Psoas muscle (tissue), 8 donors: ENCODE data around the gene SLC17A6. TPM values are rescaled to one million over a fixed set of nuclear protein-coding genes. Genes with fewer than 3 reads are reported as not detected.

ENCODE experiments used
- ATAC-seq, 4 donors: fragments of 200-7000 bp; cut with Tn5 transposase; one replicate each; pipeline ENCODE4 v1.9.1; 2020; ENCODE audit warnings: moderate library complexity in 3 of 4, mild to moderate bottlenecking in 2 of 4
- DNase-seq, 2 donors: peaks; one replicate each; pipeline ENCODE4 v3.0.0-alpha.2; 2020
- H3K27ac ChIP-seq: fragments of 200-600 bp; one replicate; pipeline ENCODE4 v1.8.0; 2022
- H3K27me3 ChIP-seq, 3 donors: fragments of 200-600 bp in 1 of 3; one replicate each; pipeline versions ENCODE4 v1.6.1 to v1.8.0; 2013 to 2022; ENCODE audit warnings: low read length in 2 of 3, mild to moderate bottlenecking in 2 of 3, moderate library complexity in 1 of 3; ENCODE audit not compliant: insufficient read depth in 3 of 3
- H3K36me3 ChIP-seq, 2 donors: fragments of 200-600 bp in 1 of 2; one replicate each; pipeline versions ENCODE4 v1.6.1 to v1.8.0; 2013 to 2022; ENCODE audit warnings: low read depth in 1 of 2, mild to moderate bottlenecking in 1 of 2, moderate library complexity in 1 of 2; ENCODE audit not compliant: insufficient read depth in 1 of 2
- H3K4me1 ChIP-seq: fragments of 200-600 bp; one replicate; pipeline ENCODE4 v1.8.0; 2022
- H3K4me3 ChIP-seq: fragments of 200-600 bp; one replicate; pipeline ENCODE4 v1.8.0; 2022; ENCODE audit warnings: mild to moderate bottlenecking
- H3K9me3 ChIP-seq: fragments of 200-600 bp; one replicate; pipeline ENCODE4 v1.8.0; 2022
- WGBS, 3 donors: extraction: QIAGEN DNeasy Blood & Tissue Kit; methylation state at CpG; one replicate each; pipeline versions ENCODE4 v1.1.6 to v1.1.7; 2013; 5-methylcytosine and 5-hydroxymethylcytosine counted together
- intact Hi-C, 2 donors: fragments of 100-400 bp; cut with DNase I; formaldehyde crosslinking; loops; one replicate each; pipeline versions ENCODE4 v1.11.0 to v1.14.2; 2022
- polyA plus RNA-seq, 3 donors: library from polyadenylated mRNA; stranded (reverse); fragments of 200-250 nt; gene quantifications; one replicate each; pipeline ENCODE4 v1.2.3, GENCODE V29; 2013
- total RNA-seq, 4 donors: library from RNA; stranded (reverse); fragmentation: NEBNext Ultra II Directional in 2 of 4; extraction: Animal tissue kit (Norgen Biotek cat#: 25700) in 2 of 4; gene quantifications; one replicate each; pipeline versions ENCODE4 v1.2.1 to v1.2.4, GENCODE V29; 2021 to 2023
- TF ChIP-seq, protein P1 (sequence below): fragments of 200-600 bp; IDR thresholded peaks from one replicate; pipeline ENCODE4 v1.8.0; 2022; ENCODE audit warnings: antibody characterized with exemption
- donor health status: healthy with polysubstance abuse.
- donor health status: DM: no; HTN: no; CAD: no; lungs with moderate emphysema.
- donor health status: Bipolar disorder and iron deficiency.
- donor health status: healthy.
- donor health status: DM: yes; HTN: yes; CAD: no.
- donor health status: DM: no; HTN: no; CAD: no.
- donor health status: DM: no; HTN: no; CAD: no.
- donor health status: DM: yes; HTN: yes; CAD: no.

SLC17A6 gene
- total and polyA plus RNA-seq, 7 donors, result not detected

DNA sequence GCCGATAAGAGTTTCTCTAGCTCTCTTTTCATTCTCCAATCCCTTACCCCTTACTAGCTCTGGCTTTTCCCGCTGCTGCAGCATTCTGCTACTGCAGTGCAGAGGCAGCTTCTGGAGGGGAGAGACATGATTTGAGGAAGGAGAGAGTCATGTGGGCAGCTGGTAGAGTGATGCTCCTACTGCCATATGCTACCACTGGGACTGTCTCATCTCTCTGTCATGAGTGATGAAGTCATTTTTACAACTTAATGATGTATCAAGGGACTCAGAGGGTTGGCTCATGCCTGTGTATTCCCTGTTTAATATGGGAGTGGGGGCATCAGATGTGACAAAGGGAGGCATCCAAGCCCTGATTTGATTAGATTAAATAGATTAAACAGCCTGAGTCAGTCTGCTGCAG lies 11.3 kb downstream of the SLC17A6 start:
- no peak for ATAC-seq
- Histone ChIP-seq H3K4me3 (no peak overlapping the region), H3K9me3 (no peaks in the 10 kb centered on the region), H3K27me3 (peaks cover 0 to 10% (median 0%) of the 10 kb centered on the region in 3 donors), H3K27ac (no peak overlapping the region), H3K4me1 (no peaks in the 10 kb centered on the region), H3K36me3 (no peaks in the 10 kb centered on the region)
- WGBS, 3 donors, result 68 to 76% (median 70%) methylated on average over 2 of the region's 2 CpGs
- TF ChIP-seq, protein P1, sequence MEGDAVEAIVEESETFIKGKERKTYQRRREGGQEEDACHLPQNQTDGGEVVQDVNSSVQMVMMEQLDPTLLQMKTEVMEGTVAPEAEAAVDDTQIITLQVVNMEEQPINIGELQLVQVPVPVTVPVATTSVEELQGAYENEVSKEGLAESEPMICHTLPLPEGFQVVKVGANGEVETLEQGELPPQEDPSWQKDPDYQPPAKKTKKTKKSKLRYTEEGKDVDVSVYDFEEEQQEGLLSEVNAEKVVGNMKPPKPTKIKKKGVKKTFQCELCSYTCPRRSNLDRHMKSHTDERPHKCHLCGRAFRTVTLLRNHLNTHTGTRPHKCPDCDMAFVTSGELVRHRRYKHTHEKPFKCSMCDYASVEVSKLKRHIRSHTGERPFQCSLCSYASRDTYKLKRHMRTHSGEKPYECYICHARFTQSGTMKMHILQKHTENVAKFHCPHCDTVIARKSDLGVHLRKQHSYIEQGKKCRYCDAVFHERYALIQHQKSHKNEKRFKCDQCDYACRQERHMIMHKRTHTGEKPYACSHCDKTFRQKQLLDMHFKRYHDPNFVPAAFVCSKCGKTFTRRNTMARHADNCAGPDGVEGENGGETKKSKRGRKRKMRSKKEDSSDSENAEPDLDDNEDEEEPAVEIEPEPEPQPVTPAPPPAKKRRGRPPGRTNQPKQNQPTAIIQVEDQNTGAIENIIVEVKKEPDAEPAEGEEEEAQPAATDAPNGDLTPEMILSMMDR, result no peak
- DNase-seq, result no peak
- intact Hi-C loops, result no loop called here

DNA sequence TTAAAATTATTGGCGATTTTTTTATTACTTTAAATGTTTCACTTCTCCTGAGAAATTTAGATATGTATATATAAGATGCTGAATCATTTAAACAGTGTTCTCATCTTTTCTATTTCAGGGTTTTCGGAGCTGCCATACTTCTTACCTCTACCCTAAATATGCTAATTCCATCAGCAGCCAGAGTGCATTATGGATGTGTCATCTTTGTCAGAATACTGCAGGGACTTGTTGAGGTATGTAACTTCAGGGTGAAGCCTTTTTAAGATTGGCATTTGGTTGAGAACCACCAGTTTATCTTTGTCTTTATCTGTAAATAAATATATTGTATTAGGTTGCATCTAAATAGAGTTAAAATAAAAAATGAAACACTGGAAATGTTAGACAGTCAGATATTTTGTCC lies 21.1 kb downstream of the SLC17A6 start:
- Histone ChIP-seq H3K9me3 (no peaks in the 10 kb centered on the region), H3K27ac (no peak overlapping the region), H3K36me3 (no peaks in the 10 kb centered on the region), H3K4me3 (no peak overlapping the region), H3K27me3 (no peaks in the 10 kb centered on the region), H3K4me1 (no peaks in the 10 kb centered on the region)
- TF ChIP-seq, protein P1, result no peak
- WGBS, 3 donors, result 82 to 86% (median 85%) methylated on average over 2 of the region's 2 CpGs
- DNase-seq, result no peak
- no peak for ATAC-seq
- intact Hi-C loops, result no loop called here

DNA sequence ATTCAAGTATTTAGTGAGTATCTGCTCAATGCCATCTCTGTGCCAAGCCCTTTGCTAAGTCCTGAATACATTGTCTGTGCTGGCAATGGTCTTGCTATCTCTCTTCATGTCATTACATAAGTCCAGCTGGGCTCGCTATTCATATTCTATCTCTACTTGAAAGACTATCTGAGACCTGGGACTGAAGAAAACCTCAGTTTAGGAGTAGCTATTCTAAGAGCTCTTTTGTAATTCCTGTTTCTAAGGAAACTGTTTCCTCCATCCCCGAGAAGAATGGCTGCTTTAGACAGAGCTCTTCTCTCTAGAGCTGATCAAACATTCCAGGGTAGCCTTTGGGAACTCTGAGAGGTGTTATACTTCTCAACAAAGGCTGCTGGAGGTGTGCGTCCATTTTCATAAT lies 33.0 kb downstream of the SLC17A6 start:
- no peaks in the 10 kb centered on the region for H3K27me3 ChIP-seq
- H3K4me3 ChIP-seq, result no peak overlapping the region
- intact Hi-C loops, result no loop called here
- ATAC-seq (no peak), DNase-seq (no peak)
- no peaks in the 10 kb centered on the region for H3K4me1 ChIP-seq
- no peaks in the 10 kb centered on the region for H3K9me3 ChIP-seq
- no peak overlapping the region for H3K27ac ChIP-seq
- TF ChIP-seq, protein P1, result no peak
- H3K36me3 ChIP-seq, result no peaks in the 10 kb centered on the region
- WGBS, 3 donors, result 42 to 46% (median 44%) methylated on average over 3 of the region's 3 CpGs

DNA sequence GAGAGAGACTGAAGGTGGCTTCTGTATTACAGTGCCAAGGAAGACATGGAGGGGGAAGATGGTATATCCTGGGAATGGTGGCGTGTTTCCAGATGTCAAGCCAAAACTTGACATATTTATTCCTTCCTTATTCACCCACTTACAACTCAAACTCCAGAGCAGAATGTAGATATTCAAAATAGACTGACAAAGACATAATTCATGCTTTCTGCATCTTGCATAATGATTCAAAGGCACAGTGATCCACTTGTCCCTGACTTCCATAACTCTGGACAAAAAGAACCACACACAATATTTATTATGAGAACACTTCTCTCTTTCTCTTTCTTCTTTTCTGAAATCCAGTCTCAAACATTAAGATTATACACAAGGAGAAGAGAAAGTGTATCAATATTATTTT lies 48.9 kb downstream of the SLC17A6 start:
- 85 to 90% (median 86%) methylated on average over 1 of the region's 1 CpG for WGBS, 3 donors
- Histone ChIP-seq H3K36me3 (no peaks in the 10 kb centered on the region), H3K4me1 (peaks cover 20% of the 10 kb centered on the region), H3K9me3 (no peaks in the 10 kb centered on the region), H3K27me3 (no peaks in the 10 kb centered on the region), H3K4me3 (no peak overlapping the region), H3K27ac (no peak overlapping the region)
- TF ChIP-seq, protein P1, result no peak
- DNase-seq (no peak), ATAC-seq (no peak)
- intact Hi-C loops, result no loop called here

DNA sequence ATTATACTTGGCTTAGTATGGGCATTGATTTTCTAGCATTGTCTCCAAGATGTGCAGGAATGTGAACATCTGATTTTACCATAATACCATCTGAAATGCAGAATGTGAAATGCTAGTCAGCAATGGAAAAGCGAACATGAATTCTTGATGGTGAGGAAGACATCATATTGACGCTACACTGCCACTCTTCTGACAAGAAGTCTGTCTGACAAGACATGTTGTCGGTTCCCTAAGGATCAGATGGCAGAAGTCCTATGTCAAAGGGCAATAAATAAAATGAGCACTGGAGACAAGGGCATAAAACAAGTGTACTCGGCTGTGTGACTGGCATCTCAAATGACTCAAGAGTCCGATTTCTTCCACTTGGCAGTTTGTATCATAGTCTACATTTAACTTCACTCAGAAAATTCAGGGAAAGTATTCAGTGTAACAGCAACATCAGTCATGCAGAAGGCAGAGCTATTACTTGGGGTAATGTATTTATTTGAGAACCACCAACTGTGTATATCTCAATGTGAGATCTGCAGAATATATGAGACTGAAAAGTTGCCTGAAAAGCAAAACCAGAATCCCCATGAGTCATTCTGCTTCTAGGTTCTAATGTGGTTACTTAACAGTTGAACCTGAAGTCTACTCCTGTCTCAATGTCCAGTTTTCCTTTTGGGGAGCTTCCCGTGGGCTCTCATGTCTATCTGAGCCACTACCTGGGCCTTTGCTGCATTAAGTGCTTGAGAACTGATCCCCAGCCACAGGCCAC lies 51.5 kb downstream of the SLC17A6 start:
- Histone ChIP-seq H3K27ac (peak overlapping the region; percentile 73), H3K27me3 (no peaks in the 10 kb centered on the region), H3K4me1 (peaks cover 20% of the 10 kb centered on the region), H3K36me3 (no peaks in the 10 kb centered on the region), H3K9me3 (no peaks in the 10 kb centered on the region), H3K4me3 (no peak overlapping the region)
- WGBS, 3 donors, result 35 to 62% (median 46%) methylated on average over 6 of the region's 6 CpGs
- DNase-seq (no peak), ATAC-seq (peak; percentile 46 to 94 (median 84))
- TF ChIP-seq, protein P1, result no peak
- intact Hi-C loops, result no loop called here
